Limb (tissue), 2 donors: ENCODE measurements around the gene RALGAPA1.
"Not testable (repeated sequence)": the region's sequence is repeated elsewhere in the genome, so short reads cannot be mapped to it uniquely, and the experiment has no call there.

Source experiments
- DNase-seq, 2 donors: peaks; one replicate each; pipeline ENCODE4 v3.0.0-alpha.2; 2016; ENCODE audit errors: extremely low spot score in 2 of 2

RALGAPA1 gene

DNA sequence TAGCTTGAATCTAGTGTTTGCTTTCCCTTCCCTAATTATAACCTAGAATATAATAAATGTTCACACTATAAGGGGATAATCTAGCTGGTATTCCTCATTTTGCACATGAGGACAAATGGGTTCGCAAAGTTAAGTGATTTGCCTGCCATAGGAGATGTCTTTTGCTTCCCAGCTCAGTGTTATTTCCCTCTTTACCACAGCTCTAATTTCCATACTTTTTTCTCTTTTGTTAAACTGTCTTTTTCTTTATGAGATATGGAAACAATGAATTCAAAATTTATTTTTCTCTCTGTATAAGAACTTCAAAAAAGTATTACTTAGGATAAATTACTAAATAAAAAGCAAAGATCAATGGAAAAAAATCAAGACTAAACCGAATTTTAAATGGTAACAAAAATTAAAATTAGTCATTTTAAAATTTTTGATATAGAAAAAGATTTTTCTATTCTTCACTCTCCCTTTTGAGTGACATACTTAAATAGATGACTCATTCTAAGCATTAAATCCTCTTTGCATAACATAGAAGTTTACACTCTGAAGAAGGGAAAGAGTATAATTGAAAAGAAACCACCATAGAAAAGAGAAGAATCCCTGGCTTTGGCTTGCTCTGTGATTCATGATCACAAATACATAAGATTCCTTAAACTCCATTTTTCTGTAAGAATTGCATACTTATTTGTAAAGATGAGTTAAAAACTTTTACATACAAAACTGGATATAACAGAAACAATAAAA lies 177.9 kb downstream of the RALGAPA1 start:
- DNase-seq: no peak

DNA sequence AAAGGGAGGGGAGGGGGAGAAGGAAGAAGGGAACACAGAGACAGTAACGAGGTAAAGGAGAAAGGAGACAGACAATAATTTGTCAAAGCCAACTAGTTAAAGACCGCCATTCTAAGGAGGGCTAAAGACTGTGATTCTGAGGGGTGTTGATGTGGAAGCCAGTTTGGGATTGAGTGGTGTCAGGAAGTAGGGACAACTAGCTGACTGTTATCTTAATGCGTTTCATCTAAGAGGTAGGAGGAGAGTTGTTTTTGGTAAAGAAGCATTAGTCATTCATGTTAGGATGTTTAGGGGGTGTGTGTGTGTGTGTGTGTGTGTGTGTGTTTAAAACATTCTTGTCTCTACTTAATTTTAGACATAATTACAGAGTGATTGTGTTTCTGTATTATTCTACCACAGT lies 180.1 kb downstream of the RALGAPA1 start:
- DNase-seq: no peak

DNA sequence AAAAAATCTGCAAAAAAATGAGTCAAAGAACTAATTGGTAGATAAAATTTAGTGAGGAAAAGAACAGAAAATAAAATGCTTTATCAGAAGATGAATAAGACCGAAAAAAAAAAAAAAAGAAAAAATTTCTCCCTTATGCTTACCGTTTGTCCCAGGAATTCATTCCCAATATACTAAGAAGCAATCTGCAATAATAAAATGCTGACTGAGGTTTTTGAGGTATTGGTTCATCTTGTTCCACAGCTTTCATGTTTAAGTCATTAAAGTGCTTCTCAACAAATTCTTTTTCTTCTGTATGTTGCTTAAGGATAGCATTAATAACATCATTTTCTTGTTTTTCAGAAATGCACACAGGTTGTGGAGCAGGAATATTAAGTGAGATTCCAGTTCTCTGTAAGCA lies 182.1 kb downstream of the RALGAPA1 start:
- not testable (repeated sequence) for DNase-seq

DNA sequence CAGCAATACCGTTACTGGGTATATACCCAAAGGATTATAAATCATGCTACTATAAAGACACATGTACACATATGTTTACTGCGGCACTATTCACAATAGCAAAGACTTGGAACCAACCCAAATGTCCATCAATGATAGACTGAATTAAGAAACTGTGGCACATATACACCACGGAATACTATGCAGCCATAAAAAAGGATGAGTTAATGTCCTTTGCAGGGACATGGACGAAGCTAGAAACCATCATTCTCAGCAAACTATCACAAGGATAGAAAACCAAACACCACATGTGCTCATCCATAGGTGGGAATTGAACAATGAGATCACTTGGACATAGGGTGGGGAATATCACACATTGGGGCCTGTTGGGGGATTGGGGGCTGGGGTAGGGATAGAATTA lies 187.1 kb downstream of the RALGAPA1 start:
- DNase-seq: not testable (repeated sequence)

DNA sequence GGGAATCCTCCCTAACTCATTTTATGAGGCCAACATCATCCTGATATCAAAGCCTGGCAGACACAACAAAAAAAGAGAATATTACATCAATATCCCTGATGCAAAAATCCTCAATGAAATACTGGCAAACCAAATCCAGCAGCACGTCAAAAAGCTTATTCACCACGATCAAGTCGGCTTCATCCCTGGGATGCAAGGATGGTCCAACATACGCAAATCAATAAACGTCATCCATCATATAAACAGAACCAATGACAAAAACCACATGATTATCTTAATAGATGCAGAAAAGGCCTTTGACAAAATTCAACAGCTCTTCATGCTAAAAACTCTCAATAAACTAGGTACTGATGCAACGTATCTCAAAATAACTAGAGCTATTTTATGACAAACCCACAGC lies 189.1 kb downstream of the RALGAPA1 start:
- not testable (repeated sequence) for DNase-seq

DNA sequence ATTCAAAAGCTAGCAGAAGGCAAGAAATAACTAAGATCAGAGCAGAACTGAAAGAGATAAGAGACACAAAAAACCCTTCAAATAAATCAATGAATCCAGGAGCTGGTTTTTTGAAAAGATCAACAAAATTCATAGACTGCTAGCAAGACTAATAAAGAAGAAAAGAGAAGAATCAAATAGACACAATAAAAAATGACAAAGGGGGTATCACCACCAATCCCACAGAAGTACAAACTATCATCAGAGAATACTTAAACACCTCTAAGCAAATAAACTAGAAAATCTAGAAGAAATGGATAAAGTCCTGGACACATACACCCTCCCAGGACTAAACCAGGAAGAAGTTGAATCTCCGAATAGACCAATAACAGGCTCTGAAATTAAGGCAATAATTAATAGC lies 189.6 kb downstream of the RALGAPA1 start:
- DNase-seq: not testable (repeated sequence)

DNA sequence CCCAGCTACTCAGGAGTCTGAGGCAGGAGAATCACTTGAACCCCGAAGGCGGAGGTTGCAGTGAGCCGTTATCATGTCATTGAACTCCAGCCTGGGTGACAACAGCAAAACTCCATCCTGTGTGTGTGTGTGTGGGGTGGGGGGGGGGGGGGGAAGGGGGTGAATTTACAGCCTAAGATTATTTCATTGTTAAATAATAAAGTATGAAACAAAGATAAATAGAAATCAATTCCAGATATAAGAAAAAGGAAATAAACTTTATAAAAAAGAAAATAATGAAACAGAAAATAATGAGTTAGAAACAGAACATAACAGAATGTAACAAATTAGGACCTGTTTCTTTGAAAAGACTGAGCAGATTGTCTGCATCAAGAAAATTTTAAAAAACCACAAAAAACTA lies 191.6 kb downstream of the RALGAPA1 start:
- DNase-seq: no peak

DNA sequence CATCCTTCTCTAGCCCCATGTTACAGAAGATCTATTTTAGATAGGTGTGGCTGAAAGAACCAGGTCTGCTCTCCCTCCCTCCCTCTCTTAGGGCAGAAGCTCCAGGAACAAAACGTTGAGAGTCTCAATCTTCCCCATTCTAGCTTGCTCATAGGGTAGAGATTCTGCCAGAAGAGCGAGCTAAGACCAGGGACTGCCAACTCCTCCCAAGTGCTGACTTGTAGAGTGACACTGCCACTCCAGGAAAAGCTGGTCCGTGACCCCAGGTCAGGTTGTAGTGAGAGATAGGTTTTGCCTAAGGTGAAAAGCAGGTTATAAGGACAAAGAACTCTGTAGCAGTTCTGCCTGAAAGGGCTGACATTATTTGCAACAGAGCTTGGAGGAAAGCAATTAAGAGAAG lies 201.7 kb downstream of the RALGAPA1 start:
- no peak for DNase-seq

DNA sequence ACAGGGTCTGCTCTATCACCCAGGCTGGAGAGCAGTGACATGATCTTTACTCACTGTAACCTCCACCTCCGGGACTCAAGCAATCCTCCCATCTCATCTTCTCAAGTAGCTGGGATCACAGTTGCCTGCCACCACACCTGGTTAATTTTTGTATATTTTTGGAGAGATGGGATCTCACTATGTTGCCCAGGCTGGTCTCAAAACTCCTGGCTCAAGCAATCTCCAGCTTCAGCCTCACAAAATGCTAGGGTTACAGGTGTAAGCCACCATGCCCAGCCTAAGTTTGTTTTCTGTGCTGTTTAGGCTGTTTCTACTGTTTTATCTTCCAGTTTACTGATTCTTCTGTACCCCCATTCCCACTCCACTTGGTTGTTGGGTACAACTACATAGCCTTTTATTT lies 208.8 kb downstream of the RALGAPA1 start:
- no peak for DNase-seq

DNA sequence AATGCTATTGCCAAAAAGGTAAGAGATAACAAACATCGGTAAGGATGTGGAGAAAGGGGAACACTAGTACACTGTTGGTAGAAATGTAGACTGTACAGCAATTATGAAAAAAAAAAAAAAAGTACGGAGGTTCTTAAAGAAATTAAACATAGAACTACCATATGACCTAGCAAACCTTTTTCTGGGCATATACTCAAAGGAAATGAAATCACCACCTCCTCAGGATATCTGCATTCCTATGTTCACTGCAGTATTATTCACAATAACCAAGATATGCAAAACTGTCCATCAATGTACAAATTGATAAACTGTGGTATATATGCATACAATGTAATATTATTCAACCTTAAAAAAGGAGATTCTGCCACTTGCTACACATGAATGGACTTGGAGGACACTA lies 214.5 kb downstream of the RALGAPA1 start:
- DNase-seq: no peak

DNA sequence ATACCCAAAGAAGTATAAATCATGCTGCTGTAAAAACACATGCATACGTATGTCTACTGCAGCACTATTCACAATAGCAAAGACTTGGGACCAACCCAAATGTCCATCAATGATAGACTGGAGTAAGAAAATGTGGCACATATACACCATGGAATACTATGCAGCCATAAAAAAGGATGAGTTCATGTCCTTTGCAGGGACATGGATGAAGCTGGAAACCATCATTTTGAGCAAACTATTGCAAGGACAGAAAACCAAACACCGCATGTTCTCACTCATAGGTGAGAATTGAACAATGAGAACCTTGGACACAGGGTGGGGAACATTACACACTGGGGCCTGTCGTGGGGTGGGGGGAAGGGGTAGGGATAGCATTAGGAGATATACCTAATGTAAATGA lies 221.7 kb downstream of the RALGAPA1 start:
- not testable (repeated sequence) for DNase-seq

DNA sequence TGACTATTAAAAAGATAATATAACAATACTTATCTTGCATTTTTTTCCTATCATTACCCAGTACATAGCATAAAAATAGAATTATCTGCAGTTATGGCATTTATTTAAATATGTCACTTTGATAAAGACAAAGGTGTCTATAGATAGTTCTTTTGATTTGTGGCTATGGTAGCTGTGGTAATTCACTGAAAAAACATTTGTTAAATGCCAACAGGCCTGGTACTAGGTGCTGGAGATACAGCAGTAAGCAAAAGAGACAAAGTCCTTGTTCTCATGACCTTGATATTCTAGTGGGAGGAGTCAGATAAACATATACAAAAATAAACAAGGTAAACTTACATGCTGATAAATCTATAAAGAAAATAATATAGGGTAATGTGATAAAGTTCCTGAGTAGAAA lies 230.5 kb downstream of the RALGAPA1 start:
- no peak for DNase-seq

DNA sequence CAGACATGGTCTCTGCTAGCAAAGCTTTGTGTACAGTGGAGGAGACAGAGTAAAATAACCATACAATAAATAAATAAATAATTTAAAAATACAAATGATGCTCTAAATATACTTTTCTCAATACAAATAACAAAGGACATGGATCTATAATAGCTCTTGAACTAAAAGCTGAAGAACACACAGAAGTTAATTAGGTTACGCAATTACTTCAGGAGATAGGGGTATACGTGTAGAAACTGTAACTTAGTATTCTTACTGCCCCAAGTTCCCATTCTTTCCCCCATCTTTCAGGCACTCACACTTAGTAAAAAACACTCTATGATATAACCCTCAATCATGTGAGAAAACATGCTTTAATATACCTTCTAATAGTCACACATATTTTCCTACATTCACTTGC lies 231.0 kb downstream of the RALGAPA1 start:
- DNase-seq: no peak

DNA sequence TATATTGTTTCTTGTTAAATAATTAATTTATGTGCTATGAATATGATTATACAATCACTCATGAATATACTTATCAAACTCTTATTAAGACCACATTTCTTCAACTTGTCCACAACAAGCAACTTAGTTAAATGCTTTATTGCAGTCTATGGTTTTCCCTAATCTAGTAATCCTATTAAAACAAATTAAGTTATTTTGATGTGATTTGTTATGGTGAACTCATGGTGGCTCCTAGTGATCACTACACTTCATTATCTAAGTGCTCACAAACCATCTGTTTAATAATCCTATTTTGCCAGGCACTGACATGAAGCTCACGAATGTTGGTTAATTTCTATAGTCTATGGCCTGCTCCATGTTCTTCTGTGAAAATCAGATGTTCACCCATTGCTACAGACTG lies 232.2 kb downstream of the RALGAPA1 start:
- DNase-seq: no peak

DNA sequence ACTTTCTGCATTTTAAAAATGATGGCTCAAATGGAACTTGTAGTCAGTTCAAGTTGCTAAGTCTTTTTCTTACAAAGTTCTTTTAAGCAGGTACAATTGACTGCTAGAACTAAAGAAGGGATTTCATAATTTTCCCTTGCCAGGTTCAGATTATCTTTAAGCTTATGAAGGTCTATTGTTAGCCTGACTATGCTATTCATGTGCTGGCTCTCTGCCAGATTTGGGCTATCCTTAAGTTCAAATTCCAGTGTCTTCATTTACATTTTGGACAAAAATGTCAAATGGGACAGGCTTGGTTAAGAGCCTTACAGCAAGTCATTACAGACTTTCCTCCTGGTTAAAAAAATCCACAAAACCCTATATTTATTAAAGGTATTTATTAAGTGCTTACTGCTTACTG lies 232.8 kb downstream of the RALGAPA1 start:
- no peak for DNase-seq

DNA sequence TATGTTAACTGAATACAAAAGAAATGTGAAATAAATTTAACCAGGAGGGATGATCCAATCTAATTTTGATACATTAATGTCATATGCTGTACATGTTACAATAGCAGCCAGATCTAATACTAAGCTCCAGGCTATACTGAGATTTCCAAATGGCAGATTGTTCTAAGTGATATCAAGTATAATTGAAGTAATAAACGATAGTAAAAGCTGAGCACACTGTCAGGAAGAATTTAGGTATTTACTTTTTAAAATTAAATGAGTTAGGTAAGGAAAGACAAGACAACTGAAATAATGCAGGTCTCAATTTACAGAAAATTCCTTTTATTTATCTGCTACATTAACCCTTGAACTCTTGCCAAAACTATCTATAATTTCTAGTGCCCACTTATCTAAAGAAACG lies 235.2 kb downstream of the RALGAPA1 start:
- DNase-seq: no peak

DNA sequence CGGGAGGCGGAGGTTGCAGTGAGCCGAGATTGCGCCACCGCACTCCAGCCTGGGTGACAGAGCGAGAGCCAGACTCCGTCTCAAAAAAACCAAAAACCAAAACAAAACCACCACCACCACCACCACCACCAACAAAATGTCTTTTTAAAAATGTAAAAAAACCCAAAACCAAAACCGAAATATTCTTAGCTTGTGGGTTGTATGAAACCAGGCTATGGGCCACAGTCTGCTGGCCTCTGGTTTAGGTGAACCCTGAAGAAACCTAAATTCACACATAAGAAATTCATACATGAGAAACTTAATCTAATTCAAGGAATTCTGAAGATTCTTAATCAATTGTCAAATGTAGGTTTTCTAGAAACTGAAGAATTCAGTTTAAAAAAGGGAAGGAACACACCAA lies 237.5 kb downstream of the RALGAPA1 start:
- no peak for DNase-seq

DNA sequence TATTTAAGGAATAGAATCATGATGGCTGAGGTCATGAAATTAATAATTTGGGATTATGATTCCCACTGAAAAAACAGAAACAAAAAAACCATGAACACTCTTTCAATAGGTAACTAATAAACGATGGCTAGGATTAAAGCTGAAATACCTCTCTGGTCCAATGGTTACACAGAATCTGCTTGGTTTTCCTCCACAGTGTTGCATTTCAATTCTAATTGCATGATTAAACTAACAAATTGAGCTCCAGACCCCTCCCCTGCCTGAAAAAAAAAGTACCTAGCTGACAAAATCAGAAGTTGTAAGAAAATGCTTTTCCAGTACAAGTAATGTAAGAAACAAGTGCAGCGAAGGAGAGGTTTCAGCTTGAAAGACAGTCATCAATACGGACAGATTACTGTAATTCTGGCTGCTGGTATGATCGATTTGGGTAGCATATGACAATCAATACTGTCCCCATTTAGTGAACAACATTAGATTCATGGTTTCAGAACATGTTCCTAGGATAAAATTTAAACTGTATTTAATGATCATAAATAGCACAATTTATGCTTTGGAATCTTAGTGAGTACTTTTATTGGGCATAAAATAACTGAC lies 243.1 kb downstream of the RALGAPA1 start:
- DNase-seq: no peak

DNA sequence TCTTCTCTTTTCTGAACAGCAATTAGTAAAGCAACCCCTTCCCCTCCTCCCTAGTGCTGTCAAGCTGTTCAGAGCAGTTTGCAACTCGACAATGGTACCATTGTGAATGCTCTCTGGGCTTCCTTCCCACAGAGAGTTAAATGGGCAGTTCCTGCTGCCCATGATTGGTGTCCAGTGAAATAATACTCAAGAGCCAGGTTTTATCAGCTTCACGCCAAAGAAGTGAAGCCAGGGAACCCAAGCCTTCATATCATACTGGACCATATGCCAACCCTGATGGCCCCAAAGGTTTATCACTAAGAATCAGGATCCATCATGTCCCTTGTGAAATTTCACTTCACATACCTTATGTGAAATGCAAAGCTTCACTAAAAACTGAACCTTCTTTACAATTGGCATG lies 250.4 kb downstream of the RALGAPA1 start:
- DNase-seq: no peak

DNA sequence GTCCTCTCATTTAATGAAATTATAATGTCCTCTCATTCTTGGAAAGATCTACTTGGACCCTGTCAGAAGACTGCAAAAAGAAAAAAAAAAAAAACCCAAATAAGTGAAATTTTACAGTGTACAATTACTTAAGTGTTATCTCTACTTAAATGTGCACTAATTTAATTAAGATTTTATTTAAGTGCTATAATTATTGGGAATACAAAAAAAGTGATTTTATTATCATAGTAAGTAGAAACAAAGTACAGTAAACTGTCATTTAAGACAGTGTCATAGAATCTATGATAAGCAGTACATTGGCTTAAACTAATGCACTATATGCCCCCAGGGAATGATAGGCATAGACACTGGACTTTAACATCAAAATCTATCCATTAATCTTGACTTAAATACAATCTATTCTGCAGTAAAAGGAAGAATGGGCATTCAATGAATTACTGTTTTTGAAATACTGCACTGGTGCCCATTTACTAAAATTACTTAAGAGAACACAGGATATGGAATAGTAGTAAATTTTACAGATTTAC lies 251.8 kb downstream of the RALGAPA1 start:
- no peak for DNase-seq

DNA sequence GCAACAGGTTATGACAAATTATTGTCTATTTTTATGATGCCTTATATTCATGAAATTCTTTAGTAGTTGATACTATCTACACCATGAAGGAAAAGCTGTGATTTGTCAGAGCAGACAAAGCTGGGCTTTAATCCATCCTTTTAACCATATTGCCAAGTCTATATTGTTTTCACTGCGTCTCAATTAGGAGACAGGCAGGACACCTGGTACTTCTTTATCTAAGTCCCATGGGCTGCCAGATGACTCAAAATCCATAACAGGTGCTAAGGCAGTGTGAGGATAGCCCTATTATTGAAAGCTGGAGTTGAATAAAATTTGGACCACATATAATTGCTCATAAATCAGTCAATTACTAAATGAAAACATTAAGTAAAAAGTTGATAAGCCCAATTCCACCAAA lies 252.5 kb downstream of the RALGAPA1 start:
- no peak for DNase-seq

DNA sequence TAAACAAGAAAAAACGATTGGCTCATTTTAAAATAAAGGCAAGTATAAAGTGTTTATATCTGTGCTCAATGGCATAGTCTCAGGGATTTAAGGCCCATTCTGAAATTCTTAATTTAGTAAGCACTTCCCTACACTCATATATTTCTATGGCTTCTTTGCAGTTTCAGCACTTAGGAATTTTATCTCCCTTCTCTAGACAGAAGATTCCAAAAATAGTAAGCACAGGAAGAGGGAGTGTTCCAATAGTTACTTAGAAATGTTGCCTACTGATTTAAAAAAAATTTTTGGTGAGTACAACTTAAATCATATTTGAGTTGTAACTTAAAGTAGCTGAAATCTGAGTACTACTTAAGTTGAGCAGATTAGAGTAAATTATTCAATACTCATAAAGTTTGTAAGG lies 255.3 kb downstream of the RALGAPA1 start:
- no peak for DNase-seq

DNA sequence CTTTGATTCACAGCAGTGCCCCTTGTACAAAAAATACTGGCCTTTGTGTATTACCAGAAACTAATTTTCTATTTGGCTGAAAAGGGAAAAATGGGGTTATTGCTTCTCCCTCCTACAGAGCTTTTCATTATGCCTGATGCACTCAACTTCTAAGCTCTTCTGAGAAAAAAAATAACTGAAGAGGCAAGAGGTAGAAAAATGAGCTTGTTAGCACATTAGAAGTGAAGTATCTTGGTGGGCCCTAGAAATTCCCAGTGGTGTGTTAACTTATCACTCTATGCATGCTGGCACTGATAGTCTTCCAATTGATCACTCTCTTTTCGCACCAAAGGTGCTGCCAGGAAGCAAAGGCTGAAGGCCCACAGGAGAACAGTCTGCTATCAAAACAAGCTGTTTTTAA lies 258.0 kb downstream of the RALGAPA1 start:
- no peak for DNase-seq
